T-helper 17 cell (primary cell): ENCODE data around the gene PTPRZ1. TPM values are rescaled to one million over a fixed set of nuclear protein-coding genes. Genes with fewer than 3 reads are reported as not detected.

ENCODE experiments used
- ATAC-seq: fragments of 150-1000 bp; cut with Tn5 transposase; 2 replicates; pipeline ENCODE4 v1.10.0; 2021; ENCODE audit warnings: mild to moderate bottlenecking, moderate library complexity
- DNase-seq, 3 donors: peaks; one replicate each; pipeline versions ENCODE4 v3.0.0 to v3.0.0-alpha.2; 2020 to 2021
- H3K9me3 ChIP-seq: one replicate; pipeline ENCODE4 v1.7.0; 2013; ENCODE audit warnings: low read length, mild to moderate bottlenecking; ENCODE audit not compliant: control insufficient read depth, poor library complexity, severe bottlenecking
- H3K27ac Mint-ChIP-seq: one replicate; pipeline ENCODE4 v1.8.0; 2022; ENCODE audit warnings: mild to moderate bottlenecking, moderate library complexity, mixed read lengths
- H3K27me3 Mint-ChIP-seq: one replicate; pipeline ENCODE4 v1.8.0; 2022; ENCODE audit warnings: mixed read lengths
- H3K36me3 Mint-ChIP-seq: one replicate; pipeline ENCODE4 v1.8.0; 2022; ENCODE audit warnings: low read depth, mixed read lengths
- H3K4me1 Mint-ChIP-seq: one replicate; pipeline ENCODE4 v1.8.0; 2022; ENCODE audit warnings: mild to moderate bottlenecking, mixed read lengths
- H3K4me3 Mint-ChIP-seq: one replicate; pipeline ENCODE4 v1.8.0; 2022; ENCODE audit warnings: mild to moderate bottlenecking, moderate library complexity, mixed read lengths
- total RNA-seq, 4 donors: library from RNA in 2 of 4; stranded (reverse) in 2 of 4; gene quantifications; one replicate each; pipeline ENCODE4 v1.2.3 and lab custom pipeline; 2022 to 2026

PTPRZ1 gene
- total RNA-seq, 2 donors from 2014 or later: not detected

- Mint-ChIP-seq H3K4me1 (peaks cover 4% of the 10 kb centered on the region), H3K36me3 (no peaks in the 10 kb centered on the region), H3K27ac (no peak overlapping the region), H3K4me3 (no peak overlapping the region), H3K27me3 (no peaks in the 10 kb centered on the region)
- H3K9me3 ChIP-seq: no peaks in the 10 kb centered on the region
- ATAC-seq (no peak), DNase-seq (no peak)
Observed at GRCh38 chr7:121945480-121946236, 72.7 kb downstream of the PTPRZ1 start.

- H3K27ac Mint-ChIP-seq: no peak overlapping the region
- H3K27me3 Mint-ChIP-seq: no peaks in the 10 kb centered on the region
- H3K9me3 ChIP-seq: no peaks in the 10 kb centered on the region
- H3K36me3 Mint-ChIP-seq: no peaks in the 10 kb centered on the region
- ATAC-seq: no peak
- DNase-seq: no peak
- H3K4me3 Mint-ChIP-seq: no peak overlapping the region
- no peaks in the 10 kb centered on the region for H3K4me1 Mint-ChIP-seq
Observed at GRCh38 chr7:121953164-121953563, 80.2 kb downstream of the PTPRZ1 start.

GRCh38 chr7:121953601-121954000 is 80.6 kb downstream of the PTPRZ1 start:
- ATAC-seq: no peak
- H3K9me3 ChIP-seq: no peaks in the 10 kb centered on the region

GRCh38 chr7:121954803-121955202 is 81.8 kb downstream of the PTPRZ1 start:
- Mint-ChIP-seq H3K4me3 (no peak overlapping the region), H3K36me3 (no peaks in the 10 kb centered on the region), H3K27ac (no peak overlapping the region), H3K4me1 (no peaks in the 10 kb centered on the region), H3K27me3 (no peaks in the 10 kb centered on the region)
- DNase-seq (no peak), ATAC-seq (no peak)
- no peaks in the 10 kb centered on the region for H3K9me3 ChIP-seq

More at GRCh38 chr7:121953601-121954000, 80.6 kb downstream of the PTPRZ1 start:
- DNase-seq: no peak
- H3K27ac Mint-ChIP-seq: no peak overlapping the region
- no peaks in the 10 kb centered on the region for H3K27me3 Mint-ChIP-seq
- H3K4me1 Mint-ChIP-seq: no peaks in the 10 kb centered on the region
- H3K4me3 Mint-ChIP-seq: no peak overlapping the region
- no peaks in the 10 kb centered on the region for H3K36me3 Mint-ChIP-seq

GRCh38 chr7:121957626-121958025 is 84.7 kb downstream of the PTPRZ1 start:
- Mint-ChIP-seq H3K36me3 (no peaks in the 10 kb centered on the region), H3K27ac (no peak overlapping the region), H3K27me3 (no peaks in the 10 kb centered on the region), H3K4me3 (no peak overlapping the region), H3K4me1 (no peaks in the 10 kb centered on the region)
- ATAC-seq (no peak), DNase-seq (no peak)
- no peaks in the 10 kb centered on the region for H3K9me3 ChIP-seq

- ATAC-seq (no peak), DNase-seq (no peak)
- Mint-ChIP-seq H3K27me3 (no peaks in the 10 kb centered on the region), H3K4me3 (no peak overlapping the region), H3K27ac (no peak overlapping the region), H3K4me1 (no peaks in the 10 kb centered on the region), H3K36me3 (no peaks in the 10 kb centered on the region)
- H3K9me3 ChIP-seq: no peaks in the 10 kb centered on the region
Observed at GRCh38 chr7:121960678-121961077, 87.7 kb downstream of the PTPRZ1 start.

- ATAC-seq (no peak), DNase-seq (no peak)
- H3K4me3 Mint-ChIP-seq: no peak overlapping the region
- H3K27me3 Mint-ChIP-seq: no peaks in the 10 kb centered on the region
- no peaks in the 10 kb centered on the region for H3K36me3 Mint-ChIP-seq
- no peaks in the 10 kb centered on the region for H3K4me1 Mint-ChIP-seq
- H3K9me3 ChIP-seq: no peaks in the 10 kb centered on the region
- H3K27ac Mint-ChIP-seq: no peak overlapping the region
Observed at GRCh38 chr7:121961089-121961867, 88.3 kb downstream of the PTPRZ1 start.

GRCh38 chr7:121966276-121966934 is 93.4 kb downstream of the PTPRZ1 start:
- DNase-seq: no peak
- Mint-ChIP-seq H3K27ac (no peak overlapping the region), H3K27me3 (no peaks in the 10 kb centered on the region), H3K4me3 (no peak overlapping the region), H3K4me1 (no peaks in the 10 kb centered on the region), H3K36me3 (no peaks in the 10 kb centered on the region)
- no peak for ATAC-seq
- H3K9me3 ChIP-seq: no peaks in the 10 kb centered on the region

DNA sequence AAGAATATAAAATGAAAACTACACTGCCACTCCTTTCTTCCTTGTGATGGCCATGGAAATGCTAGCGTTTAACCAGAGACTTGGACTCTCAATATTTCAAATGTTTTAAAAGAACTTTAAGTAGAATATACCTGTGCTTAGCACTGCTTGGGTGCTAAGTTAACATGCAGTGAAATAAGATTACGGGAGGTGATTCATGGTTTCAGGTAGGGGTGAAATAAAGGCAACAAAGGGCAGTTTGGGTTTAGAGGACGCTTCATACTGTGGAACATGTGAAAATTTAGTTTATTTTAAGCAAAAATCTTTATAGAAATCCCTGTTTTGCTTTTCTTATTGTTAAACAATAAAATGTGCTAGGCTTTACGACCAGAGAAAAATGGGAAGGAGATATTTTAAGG is 94.0 kb downstream of the PTPRZ1 start:
- Mint-ChIP-seq H3K27me3 (no peaks in the 10 kb centered on the region), H3K4me1 (no peaks in the 10 kb centered on the region), H3K4me3 (no peak overlapping the region), H3K36me3 (no peaks in the 10 kb centered on the region), H3K27ac (no peak overlapping the region)
- ATAC-seq (no peak), DNase-seq (no peak)
- H3K9me3 ChIP-seq: no peaks in the 10 kb centered on the region

GRCh38 chr7:121985476-121986030 is 112.6 kb downstream of the PTPRZ1 start:
- no peak for ATAC-seq
- no peaks in the 10 kb centered on the region for H3K27me3 Mint-ChIP-seq
- no peak for DNase-seq

DNA sequence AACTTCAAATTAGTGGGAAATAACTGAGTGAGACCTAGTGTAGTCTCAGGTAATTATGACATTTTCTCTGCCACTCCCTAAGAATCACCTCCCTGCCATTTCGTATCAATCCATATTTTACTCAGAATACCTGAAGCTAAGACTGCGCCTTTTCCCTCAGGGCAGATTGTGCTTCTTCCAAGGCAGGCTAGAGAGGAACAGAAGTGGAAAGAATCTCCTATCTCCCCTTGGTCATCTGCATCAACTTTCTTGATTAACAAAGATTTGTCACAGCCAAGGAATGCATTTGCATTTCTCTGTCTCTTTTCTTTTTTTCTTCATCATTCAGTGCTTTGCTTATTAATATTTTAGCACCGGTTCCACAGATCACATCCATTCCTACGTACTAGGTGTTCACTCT is 119.1 kb downstream of the PTPRZ1 start:
- no peaks in the 10 kb centered on the region for H3K36me3 Mint-ChIP-seq
- H3K27ac Mint-ChIP-seq: no peak overlapping the region
- H3K4me3 Mint-ChIP-seq: no peak overlapping the region
- ATAC-seq: no peak
- H3K27me3 Mint-ChIP-seq: no peaks in the 10 kb centered on the region
- no peak for DNase-seq
- no peaks in the 10 kb centered on the region for H3K9me3 ChIP-seq
- no peaks in the 10 kb centered on the region for H3K4me1 Mint-ChIP-seq

More at GRCh38 chr7:121985476-121986030, 112.6 kb downstream of the PTPRZ1 start:
- Mint-ChIP-seq H3K4me3 (no peak overlapping the region), H3K4me1 (no peaks in the 10 kb centered on the region), H3K27ac (no peak overlapping the region), H3K36me3 (no peaks in the 10 kb centered on the region)
- H3K9me3 ChIP-seq: no peaks in the 10 kb centered on the region

GRCh38 chr7:121994625-121995410 is 121.9 kb downstream of the PTPRZ1 start:
- Mint-ChIP-seq H3K36me3 (no peaks in the 10 kb centered on the region), H3K4me3 (no peak overlapping the region), H3K4me1 (no peaks in the 10 kb centered on the region), H3K27me3 (no peaks in the 10 kb centered on the region), H3K27ac (no peak overlapping the region)
- no peak for DNase-seq
- peak; percentile 72 for ATAC-seq
- H3K9me3 ChIP-seq: no peaks in the 10 kb centered on the region
